ENCODE measurements around the gene MEIOC. TPM values are rescaled to one million over a fixed set of nuclear protein-coding genes. Genes with fewer than 3 reads are reported as not detected.

MEIOC gene
- total RNA-seq, 1 experiment from 2014 or later = not detected

DNA sequence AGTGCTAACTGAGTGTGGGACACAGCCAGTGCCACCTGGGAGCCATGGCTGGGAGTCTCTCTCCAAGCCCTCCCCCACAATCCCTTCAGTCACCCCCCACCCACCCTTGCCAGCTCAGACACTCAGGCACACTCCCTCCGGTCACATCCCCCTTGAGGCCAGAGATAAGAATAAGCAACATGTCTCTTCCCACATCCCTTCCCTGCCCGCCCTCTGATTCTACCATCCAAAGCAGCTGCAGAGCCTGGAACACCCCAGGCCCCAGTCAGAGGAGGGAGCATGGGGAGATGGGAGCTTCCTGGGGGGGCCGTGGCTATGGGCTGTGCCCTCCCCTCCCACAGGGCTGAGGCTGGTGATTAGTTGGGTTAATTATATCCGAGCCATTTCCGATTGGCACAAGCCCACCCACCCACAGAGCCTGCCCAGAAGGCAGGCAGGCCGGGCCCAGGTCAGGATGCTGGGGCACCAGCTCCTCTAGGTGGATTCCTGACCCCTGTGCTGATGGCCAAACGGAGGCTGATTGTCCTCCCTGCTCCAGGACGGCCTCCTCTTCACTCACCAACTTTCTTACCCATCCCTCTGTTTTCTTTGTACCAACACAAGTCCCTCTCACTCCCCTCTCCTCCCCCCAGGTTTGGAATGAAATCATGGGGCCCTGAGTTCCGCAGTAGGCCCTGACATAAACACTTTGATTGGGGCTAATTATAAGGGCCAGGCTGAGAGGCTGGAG lies 28.6 kb upstream of the MEIOC start:
- Histone ChIP-seq H3K9me3 (ENCODE audit: insufficient read depth, low read depth) (no peaks in the 10 kb centered on the region), H3K9me2 (ENCODE audit: insufficient read depth) (no peaks in the 10 kb centered on the region), H4K20me1 (ENCODE audit: insufficient read depth) (no peaks in the 10 kb centered on the region), H3F3A (ENCODE audit: insufficient read depth, low read depth) (no peaks in the 10 kb centered on the region), H2AFZ (no peak overlapping the region), H3K79me2 (ENCODE audit: low read depth) (no peaks in the 10 kb centered on the region), H3K27me3 (ENCODE audit: insufficient read depth, low read depth) (no peaks in the 10 kb centered on the region), H3K27ac (no peak overlapping the region), H3K4me3 (no peak overlapping the region), H3K4me2 (no peak overlapping the region), H3K4me1 (replicated peaks; ENCODE audit: insufficient read depth) (no peaks in the 10 kb centered on the region), H3K36me3 (ENCODE audit: low read depth) (no peaks in the 10 kb centered on the region)
- no peak for TF ChIP-seq EZH2 (IDR thresholded peaks at IDR 0.05; ENCODE audit: low read depth)
- TF ChIP-seq, protein P1, sequence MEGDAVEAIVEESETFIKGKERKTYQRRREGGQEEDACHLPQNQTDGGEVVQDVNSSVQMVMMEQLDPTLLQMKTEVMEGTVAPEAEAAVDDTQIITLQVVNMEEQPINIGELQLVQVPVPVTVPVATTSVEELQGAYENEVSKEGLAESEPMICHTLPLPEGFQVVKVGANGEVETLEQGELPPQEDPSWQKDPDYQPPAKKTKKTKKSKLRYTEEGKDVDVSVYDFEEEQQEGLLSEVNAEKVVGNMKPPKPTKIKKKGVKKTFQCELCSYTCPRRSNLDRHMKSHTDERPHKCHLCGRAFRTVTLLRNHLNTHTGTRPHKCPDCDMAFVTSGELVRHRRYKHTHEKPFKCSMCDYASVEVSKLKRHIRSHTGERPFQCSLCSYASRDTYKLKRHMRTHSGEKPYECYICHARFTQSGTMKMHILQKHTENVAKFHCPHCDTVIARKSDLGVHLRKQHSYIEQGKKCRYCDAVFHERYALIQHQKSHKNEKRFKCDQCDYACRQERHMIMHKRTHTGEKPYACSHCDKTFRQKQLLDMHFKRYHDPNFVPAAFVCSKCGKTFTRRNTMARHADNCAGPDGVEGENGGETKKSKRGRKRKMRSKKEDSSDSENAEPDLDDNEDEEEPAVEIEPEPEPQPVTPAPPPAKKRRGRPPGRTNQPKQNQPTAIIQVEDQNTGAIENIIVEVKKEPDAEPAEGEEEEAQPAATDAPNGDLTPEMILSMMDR (conservative IDR thresholded peaks at IDR 0.05) = no peak
- no peak for DNase-seq
- CTCF ChIA-PET = no interaction called here
- POLR2A ChIA-PET (ENCODE audit: unreplicated experiment) = no interaction called here
- intact Hi-C loops (cut with micrococcal nuclease; ENCODE audit: unreplicated experiment) = no loop called here
- no TSS peak for BruUV-seq (replicated peaks)

DNA sequence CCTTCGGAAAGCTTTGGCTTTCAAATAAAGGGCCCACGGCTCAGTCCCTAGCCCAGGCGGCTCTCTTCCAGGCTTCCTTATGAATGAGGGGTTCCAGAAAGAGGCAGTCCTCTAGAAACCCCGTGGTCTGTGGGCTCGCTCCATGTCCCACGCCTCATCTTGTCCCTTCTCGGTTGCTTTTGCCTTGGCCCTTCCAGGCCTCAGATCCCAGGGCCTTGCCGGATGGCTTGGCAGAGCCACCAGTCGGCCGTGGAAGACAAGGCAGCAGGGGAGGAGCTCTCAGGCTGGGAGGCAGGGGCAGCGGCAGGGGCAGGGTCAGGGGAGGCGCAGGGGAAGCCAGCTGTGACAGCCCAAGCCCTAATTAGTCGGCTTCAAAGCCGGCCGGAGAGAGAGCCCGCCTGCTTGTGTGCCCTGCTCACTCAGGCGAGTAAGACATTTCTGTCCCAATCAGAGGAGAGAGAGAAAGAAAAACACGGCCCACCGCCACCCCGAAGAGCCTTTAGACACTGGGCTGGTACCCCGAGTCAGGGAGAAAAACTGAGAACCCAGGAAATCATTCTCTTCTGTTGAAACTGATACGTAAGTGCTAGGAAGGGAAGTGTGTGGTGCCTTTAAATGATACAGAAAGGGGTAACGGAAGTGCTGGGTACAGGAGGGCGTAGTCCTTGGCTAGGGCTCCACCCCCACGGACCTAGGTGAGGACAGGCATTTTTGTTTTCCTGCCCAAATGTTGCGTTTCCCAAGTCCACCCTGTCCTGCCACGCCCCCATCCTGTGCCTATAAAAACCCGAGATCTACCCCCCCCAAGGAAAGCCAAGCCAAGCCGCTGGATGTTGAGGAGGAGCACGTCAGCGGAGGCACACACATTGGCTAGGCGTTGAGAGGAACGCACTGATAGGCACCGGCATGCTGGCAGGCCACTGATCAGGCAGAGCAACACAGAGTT lies 27.8 kb upstream of the MEIOC start:
- intact Hi-C loops (cut with micrococcal nuclease; ENCODE audit: unreplicated experiment) = no loop called here
- POLR2A ChIA-PET (ENCODE audit: unreplicated experiment) = no interaction called here
- TF ChIP-seq EZH2 (IDR thresholded peaks at IDR 0.05; ENCODE audit: low read depth) = no peak
- TF ChIP-seq, protein P1 (conservative IDR thresholded peaks at IDR 0.05) = no peak
- Histone ChIP-seq H3K4me1 (replicated peaks; ENCODE audit: insufficient read depth) (no peaks in the 10 kb centered on the region), H3K27me3 (ENCODE audit: insufficient read depth, low read depth) (no peaks in the 10 kb centered on the region), H3K79me2 (ENCODE audit: low read depth) (no peaks in the 10 kb centered on the region), H3K36me3 (ENCODE audit: low read depth) (no peaks in the 10 kb centered on the region), H3K4me3 (no peak overlapping the region), H3K9me2 (ENCODE audit: insufficient read depth) (no peaks in the 10 kb centered on the region), H3F3A (ENCODE audit: insufficient read depth, low read depth) (no peaks in the 10 kb centered on the region), H2AFZ (no peak overlapping the region), H3K27ac (no peak overlapping the region), H4K20me1 (ENCODE audit: insufficient read depth) (no peaks in the 10 kb centered on the region), H3K4me2 (no peak overlapping the region), H3K9me3 (ENCODE audit: insufficient read depth, low read depth) (no peaks in the 10 kb centered on the region)
- CTCF ChIA-PET = no interaction called here
- BruUV-seq (replicated peaks) = no TSS peak
- no peak for DNase-seq

DNA sequence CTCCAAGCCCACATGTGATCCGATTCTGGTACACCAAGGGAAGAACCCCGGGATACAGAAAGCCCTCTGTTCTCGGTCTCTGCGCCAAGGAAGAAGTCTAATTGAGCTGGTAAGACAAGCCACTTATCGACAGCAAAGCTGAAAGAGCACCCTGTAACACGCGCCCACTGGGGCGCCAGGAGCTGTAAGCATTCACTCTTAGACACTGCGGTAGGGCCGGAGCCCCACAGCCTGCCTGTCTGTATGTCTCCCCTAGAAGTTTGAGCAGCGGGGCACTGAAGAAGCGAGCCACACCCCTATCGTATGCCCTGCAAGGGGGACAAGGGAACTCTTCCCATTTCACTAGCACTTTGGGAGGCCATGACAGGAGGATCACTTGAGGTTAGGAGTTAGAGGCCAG lies 27.0 kb upstream of the MEIOC start:
- H4K20me1 ChIP-seq (ENCODE audit: insufficient read depth) = no peaks in the 10 kb centered on the region
- no peak overlapping the region for H2AFZ ChIP-seq
- no peaks in the 10 kb centered on the region for H3K9me2 ChIP-seq (ENCODE audit: insufficient read depth)
- TF ChIP-seq, protein P1 (conservative IDR thresholded peaks at IDR 0.05) = no peak
- TF ChIP-seq EZH2 (IDR thresholded peaks at IDR 0.05; ENCODE audit: low read depth) = no peak
- no TSS peak for BruUV-seq (replicated peaks)
- H3K4me1 ChIP-seq (replicated peaks; ENCODE audit: insufficient read depth) = no peaks in the 10 kb centered on the region
- no peaks in the 10 kb centered on the region for H3F3A ChIP-seq (ENCODE audit: insufficient read depth, low read depth)
- no peak overlapping the region for H3K4me3 ChIP-seq
- H3K27me3 ChIP-seq (ENCODE audit: insufficient read depth, low read depth) = no peaks in the 10 kb centered on the region
- H3K79me2 ChIP-seq (ENCODE audit: low read depth) = no peaks in the 10 kb centered on the region
- no peaks in the 10 kb centered on the region for H3K9me3 ChIP-seq (ENCODE audit: insufficient read depth, low read depth)
- CTCF ChIA-PET = interaction anchor here (0.6 kb wide), 1 partner anchor 57 kb away, joined by 3 read pairs; no protein-coding TSS in a partner anchor
- H3K27ac ChIP-seq = no peak overlapping the region
- intact Hi-C loops (cut with micrococcal nuclease; ENCODE audit: unreplicated experiment) = no loop called here
- H3K36me3 ChIP-seq (ENCODE audit: low read depth) = no peaks in the 10 kb centered on the region
- no peak for DNase-seq
- POLR2A ChIA-PET (ENCODE audit: unreplicated experiment) = no interaction called here
- H3K4me2 ChIP-seq = no peak overlapping the region

Measured in PC-9 (cell line).